NCI-H1417 (cell line): ENCODE data around the gene RADIL.
"Not testable (repeated sequence)": the region's sequence is repeated elsewhere in the genome, so short reads cannot be mapped to it uniquely, and the experiment has no call there.

Experiments
- DNase-seq, 3 experiments: peaks; one replicate each; lab custom pipeline; 2025; lab: John Stamatoyannopoulos, UW

RADIL gene

GRCh38 chr7:4808565-4808964 is 75.0 kb downstream of the RADIL start:
- DNase-seq, result no peak

GRCh38 chr7:4808026-4808425 is 75.5 kb downstream of the RADIL start:
- DNase-seq, result no peak

GRCh38 chr7:4807598-4808016 is 75.9 kb downstream of the RADIL start:
- DNase-seq, result no peak

GRCh38 chr7:4806983-4807597 is 76.4 kb downstream of the RADIL start:
- DNase-seq, result no peak

- DNase-seq, result no peak
These were observed 77.6 kb downstream of the RADIL start for GRCh38 chr7:4805984-4806300.

- DNase-seq, result no peak
These were observed 78.2 kb downstream of the RADIL start for GRCh38 chr7:4805110-4805983.

- DNase-seq, result no peak
These were observed 79.9 kb downstream of the RADIL start for GRCh38 chr7:4803397-4804241.

- DNase-seq, result not testable (repeated sequence)
These were observed 80.9 kb downstream of the RADIL start for GRCh38 chr7:4802577-4802976.

- DNase-seq, result no peak
These were observed 81.7 kb downstream of the RADIL start for GRCh38 chr7:4801839-4802231.

- DNase-seq, result no peak
These were observed 82.3 kb downstream of the RADIL start for GRCh38 chr7:4800926-4801838.

- no peak for DNase-seq
These were observed 83.0 kb downstream of the RADIL start for GRCh38 chr7:4800487-4800886.

- no peak for DNase-seq
These were observed 83.8 kb downstream of the RADIL start for GRCh38 chr7:4799508-4800268.

- DNase-seq, result no peak
These were observed 84.7 kb downstream of the RADIL start for GRCh38 chr7:4798706-4799235.

GRCh38 chr7:4797858-4798705 is 85.4 kb downstream of the RADIL start:
- DNase-seq, result peak in 1 of 3 experiments; percentile 37

GRCh38 chr7:4796453-4796852 is 87.1 kb downstream of the RADIL start:
- DNase-seq, result no peak

- no peak for DNase-seq
These were observed 88.7 kb downstream of the RADIL start for GRCh38 chr7:4794591-4795350.

GRCh38 chr7:4794171-4794570 is 89.3 kb downstream of the RADIL start:
- not testable (repeated sequence) for DNase-seq

- DNase-seq, result not testable (repeated sequence)
These were observed 90.0 kb downstream of the RADIL start for GRCh38 chr7:4793385-4793993.
